SKM-1 (cell line): ENCODE results near the gene AHCYL2.
A peak's percentile ranks its signal among the peaks of the same experiment; 100 is the strongest.
"Not testable (repeated sequence)": the region's sequence is repeated elsewhere in the genome, so short reads cannot be mapped to it uniquely, and the experiment has no call there.

Source experiments
- DNase-seq: peaks from one replicate; lab custom pipeline; 2025; ENCODE audit not compliant: unreplicated experiment; lab: John Stamatoyannopoulos, UW

Gene AHCYL2

GRCh38 chr7:129240119-129240820 lies 15.4 kb downstream of the AHCYL2 start:
- no peak for DNase-seq

GRCh38 chr7:129244220-129244619 lies 19.4 kb downstream of the AHCYL2 start:
- DNase-seq: no peak

DNA sequence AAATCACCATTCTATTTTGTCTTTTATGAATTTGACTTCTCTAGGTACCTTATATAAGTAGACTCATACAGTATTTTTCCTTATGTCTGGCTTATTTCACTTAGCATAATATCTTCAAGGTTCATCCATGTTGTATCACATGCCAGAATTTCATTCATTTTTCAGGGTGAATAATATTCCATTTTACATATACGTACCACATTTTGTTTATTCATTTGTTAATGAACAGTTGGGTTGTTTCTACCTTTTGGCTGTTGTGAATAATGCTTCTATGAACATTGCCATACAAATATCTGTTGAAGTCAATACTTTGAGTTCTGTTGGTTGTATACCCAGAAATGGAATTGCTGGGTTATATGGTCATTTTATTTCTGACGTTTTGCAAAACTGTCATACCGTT lies 20.7 kb downstream of the AHCYL2 start:
- DNase-seq: no peak

DNA sequence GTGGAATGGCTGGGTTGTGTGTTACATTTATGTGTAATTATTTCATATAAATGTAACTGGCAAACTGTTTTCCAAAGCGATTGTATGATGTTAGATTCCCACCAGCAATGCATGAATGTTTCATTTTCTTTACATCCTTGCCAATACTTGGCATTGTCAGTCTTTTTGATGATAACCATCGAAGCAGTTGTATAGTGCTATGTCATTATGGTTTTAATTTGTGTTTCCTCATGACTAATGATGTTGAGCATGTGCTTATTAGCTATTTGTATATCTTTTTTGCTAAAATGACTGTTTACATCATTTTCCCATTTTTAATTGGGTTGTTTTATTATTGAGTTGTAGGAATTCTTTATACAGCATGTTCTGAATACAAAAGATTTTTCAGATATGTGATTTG lies 22.3 kb downstream of the AHCYL2 start:
- no peak for DNase-seq

GRCh38 chr7:129252128-129252527 lies 27.3 kb downstream of the AHCYL2 start:
- DNase-seq: no peak

DNA sequence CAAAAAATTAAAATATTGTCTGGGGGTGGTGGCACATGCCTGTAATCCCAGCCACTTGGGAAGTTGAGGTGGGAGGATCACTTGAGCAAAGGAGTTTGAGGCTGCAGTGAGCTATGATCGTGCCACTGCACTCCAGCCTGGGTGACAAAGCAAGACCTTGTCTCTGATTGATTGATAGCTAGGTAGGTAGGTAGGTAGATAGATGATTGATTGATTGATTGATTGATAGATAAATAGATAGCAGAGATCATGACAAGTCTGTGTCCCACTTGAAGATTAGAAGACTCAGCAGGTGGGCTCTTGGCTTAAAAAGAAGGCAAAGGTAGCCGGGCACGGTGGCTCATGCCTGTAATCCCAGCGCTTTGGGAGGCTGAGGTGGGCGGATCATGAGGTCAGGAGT lies 27.8 kb downstream of the AHCYL2 start:
- DNase-seq: not testable (repeated sequence)

- no peak for DNase-seq
Observed at GRCh38 chr7:129255800-129256199, 31.0 kb downstream of the AHCYL2 start.

GRCh38 chr7:129256221-129256620 lies 31.4 kb downstream of the AHCYL2 start:
- DNase-seq: no peak

DNA sequence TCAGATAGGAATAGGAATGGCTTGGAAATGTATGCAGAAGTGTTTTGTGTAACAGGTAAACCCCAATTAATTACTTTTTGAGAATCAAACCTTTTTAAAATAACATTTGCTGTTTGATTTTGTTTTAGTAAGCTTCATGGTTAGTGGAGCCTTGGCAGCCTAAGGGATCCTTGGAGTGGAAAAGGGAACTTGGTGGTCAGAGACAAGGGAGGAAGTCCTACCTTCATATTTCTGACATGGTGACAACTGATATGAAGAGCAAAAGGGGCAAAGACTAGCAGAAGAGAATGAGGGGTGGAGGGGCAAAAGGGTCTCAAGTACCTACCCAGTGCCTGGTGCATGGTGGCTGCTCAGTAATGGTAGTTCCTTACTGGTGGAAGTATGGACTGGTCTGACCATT lies 32.3 kb downstream of the AHCYL2 start:
- peak; percentile 40 for DNase-seq

GRCh38 chr7:129258649-129259389 lies 34.0 kb downstream of the AHCYL2 start:
- no peak for DNase-seq

DNA sequence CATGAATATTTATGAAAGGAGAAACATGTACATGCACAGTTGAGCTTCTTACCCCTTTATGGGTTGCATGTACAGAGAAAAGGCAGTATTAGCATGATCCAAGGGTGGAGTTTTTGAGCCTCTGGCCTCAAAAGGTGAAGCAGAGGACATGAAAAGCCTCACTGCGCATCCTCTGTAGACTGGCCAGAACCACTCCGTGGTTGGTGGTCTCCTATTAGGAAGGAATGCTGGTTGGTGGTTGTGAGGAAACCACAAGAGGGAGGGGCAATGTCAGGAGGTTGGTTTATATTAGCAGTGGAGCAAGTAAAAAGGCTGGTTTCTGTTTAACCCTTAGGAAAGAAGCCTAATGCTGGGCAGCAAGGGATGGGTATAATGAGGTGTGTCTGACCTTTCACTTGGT lies 37.5 kb downstream of the AHCYL2 start:
- DNase-seq: no peak

GRCh38 chr7:129263168-129263567 lies 38.3 kb downstream of the AHCYL2 start:
- DNase-seq: no peak

DNA sequence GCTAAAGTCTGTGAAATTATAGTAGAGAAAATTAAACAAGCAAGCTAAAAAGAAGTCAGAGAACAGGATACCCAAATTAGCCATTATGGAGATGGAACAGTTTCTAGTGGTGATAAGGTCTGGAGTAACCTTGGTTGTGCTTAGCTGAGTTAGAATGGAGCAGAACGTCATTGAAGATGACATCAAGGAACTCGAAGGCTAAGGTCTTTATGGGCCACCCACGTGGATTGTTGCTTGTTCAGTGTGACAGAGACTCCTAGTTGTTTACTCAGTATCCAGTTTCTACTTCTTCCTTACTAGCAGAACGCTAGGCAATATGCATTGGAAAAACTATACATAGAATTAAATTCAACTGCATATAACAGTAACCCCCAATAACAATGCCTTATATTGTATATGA lies 39.7 kb downstream of the AHCYL2 start:
- DNase-seq: no peak

- DNase-seq: no peak
Observed at GRCh38 chr7:129265328-129265727, 40.5 kb downstream of the AHCYL2 start.

DNA sequence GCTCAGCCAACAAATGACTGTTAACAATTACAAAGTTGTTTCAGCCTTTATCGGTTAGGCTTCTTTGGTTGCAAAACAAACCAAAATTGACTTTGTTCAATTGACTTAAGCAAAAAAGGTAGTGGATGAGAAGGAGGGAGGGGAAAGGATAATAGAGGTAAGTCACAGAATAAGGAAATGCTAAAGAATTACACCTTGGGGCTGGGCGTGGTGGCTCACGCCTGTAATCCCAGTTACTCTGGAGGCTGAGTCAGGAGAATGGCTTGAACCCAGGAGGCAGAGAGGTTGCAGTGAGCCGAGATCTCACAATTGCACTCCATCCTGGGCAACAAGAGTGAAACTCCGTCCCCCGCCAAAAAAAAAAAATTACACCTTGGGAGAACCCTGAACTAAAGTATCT lies 41.4 kb downstream of the AHCYL2 start:
- DNase-seq: no peak

- DNase-seq: no peak
Observed at GRCh38 chr7:129270077-129270476, 45.2 kb downstream of the AHCYL2 start.

GRCh38 chr7:129271500-129272355 lies 46.9 kb downstream of the AHCYL2 start:
- no peak for DNase-seq

- DNase-seq: no peak
Observed at GRCh38 chr7:129273936-129274335, 49.1 kb downstream of the AHCYL2 start.

- DNase-seq: no peak
Observed at GRCh38 chr7:129277629-129278028, 52.8 kb downstream of the AHCYL2 start.

GRCh38 chr7:129278688-129279087 lies 53.9 kb downstream of the AHCYL2 start:
- no peak for DNase-seq

GRCh38 chr7:129279757-129280156 lies 54.9 kb downstream of the AHCYL2 start:
- DNase-seq: no peak

DNA sequence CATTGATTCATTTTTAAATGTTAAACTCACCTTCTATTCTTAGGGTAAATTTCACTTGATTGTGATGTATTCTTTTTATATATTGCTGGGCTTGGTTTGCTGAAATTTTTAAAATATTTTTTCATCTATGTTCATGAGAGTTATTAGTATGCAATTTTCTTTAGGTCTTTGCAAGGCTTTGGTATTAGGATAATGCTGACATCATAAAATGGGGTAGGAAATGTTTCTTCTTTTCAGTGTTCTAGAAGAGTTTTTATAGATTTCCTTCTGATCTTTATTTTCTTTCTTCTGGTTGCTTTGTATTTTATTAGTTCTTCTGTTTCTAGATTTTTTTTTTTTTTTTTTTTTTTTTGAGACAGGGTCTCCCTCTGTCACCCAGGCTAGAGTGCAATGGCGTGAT lies 56.3 kb downstream of the AHCYL2 start:
- DNase-seq: no peak
